RWPE1 (cell line): ENCODE measurements around the gene TBKBP1.

Source experiments
- CTCF ChIA-PET: fragments of 350-600 bp; sonication (Branson Sonifier 250); formaldehyde crosslinking; extraction: SDS; loops from one replicate; lab custom pipeline; 2021; lab: Yijun Ruan, JAX
- POLR2A ChIA-PET: fragments of 400-600 bp; formaldehyde crosslinking; extraction: SDS; loops from one replicate; lab custom pipeline; 2020; ENCODE audit warnings: antibody characterized with exemption; ENCODE audit not compliant: low non-redundant PET; lab: Yijun Ruan, JAX
- DNase-seq: peaks from one replicate; pipeline ENCODE4 v3.0.0; 2012; ENCODE audit warnings: low spot score
- H3K27ac ChIP-seq: fragments of 450-650 bp; 2 replicates; pipeline ENCODE4 v1.5.1; 2017
- TF ChIP-seq, protein P1 (sequence below): fragments of 450-650 bp; conservative IDR thresholded peaks from 2 replicates; pipeline ENCODE4 v1.5.1; 2017; ENCODE audit warnings: low read depth, mild to moderate bottlenecking

TBKBP1 gene

DNA sequence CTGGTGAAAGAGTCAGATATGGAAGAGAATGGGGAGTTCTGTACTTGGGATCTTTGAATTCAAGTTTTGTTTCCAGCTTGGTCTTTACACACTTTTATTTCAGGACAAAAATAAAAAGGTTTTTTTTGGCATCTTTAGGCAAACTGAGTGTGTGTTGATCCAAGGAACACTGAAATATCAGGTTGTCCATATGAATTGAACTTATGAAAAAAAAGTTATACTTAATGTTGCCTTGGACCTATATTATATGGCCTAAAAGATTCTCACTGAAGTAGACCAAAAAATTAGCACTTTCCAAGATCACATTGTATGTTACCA is 29.4 kb upstream of the TBKBP1 start:
- ChIA-PET CTCF (interaction anchor here (0.5 to 1.8 kb wide), 5 partner anchors 10 to 134 kb away, joined by 3 to 4 read pairs (median 3); no protein-coding TSS in a partner anchor), POLR2A (interaction anchor here (0.8 kb wide), 1 partner anchor 11 kb away, joined by 4 read pairs; no protein-coding TSS in a partner anchor)
- H3K27ac ChIP-seq: no peak overlapping the region
- no peak for DNase-seq
- TF ChIP-seq, protein P1, sequence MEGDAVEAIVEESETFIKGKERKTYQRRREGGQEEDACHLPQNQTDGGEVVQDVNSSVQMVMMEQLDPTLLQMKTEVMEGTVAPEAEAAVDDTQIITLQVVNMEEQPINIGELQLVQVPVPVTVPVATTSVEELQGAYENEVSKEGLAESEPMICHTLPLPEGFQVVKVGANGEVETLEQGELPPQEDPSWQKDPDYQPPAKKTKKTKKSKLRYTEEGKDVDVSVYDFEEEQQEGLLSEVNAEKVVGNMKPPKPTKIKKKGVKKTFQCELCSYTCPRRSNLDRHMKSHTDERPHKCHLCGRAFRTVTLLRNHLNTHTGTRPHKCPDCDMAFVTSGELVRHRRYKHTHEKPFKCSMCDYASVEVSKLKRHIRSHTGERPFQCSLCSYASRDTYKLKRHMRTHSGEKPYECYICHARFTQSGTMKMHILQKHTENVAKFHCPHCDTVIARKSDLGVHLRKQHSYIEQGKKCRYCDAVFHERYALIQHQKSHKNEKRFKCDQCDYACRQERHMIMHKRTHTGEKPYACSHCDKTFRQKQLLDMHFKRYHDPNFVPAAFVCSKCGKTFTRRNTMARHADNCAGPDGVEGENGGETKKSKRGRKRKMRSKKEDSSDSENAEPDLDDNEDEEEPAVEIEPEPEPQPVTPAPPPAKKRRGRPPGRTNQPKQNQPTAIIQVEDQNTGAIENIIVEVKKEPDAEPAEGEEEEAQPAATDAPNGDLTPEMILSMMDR: peak; percentile 63; the same call in 1 of the 2 replicates

DNA sequence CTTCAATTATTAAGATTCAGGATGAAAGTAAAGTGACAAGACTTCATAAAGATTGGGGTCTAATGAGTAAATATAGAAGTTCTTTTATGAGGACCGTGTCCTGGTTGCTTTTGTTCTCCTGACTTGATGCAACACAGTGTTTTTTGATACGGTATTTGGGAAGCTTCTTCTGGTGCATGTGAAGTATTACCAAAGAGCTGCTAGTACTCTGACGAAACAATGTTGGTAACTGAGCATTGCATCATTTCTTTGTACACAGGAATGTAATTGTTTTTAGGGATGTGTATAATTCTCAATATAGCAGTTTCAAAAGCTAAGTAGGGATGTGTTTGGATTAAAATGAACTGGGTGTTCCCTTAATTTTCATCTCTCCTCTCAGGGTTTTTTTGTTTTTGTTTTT is 28.3 kb upstream of the TBKBP1 start:
- TF ChIP-seq, protein P1: no peak
- DNase-seq: no peak
- ChIA-PET CTCF (interaction anchor here (1.4 to 1.8 kb wide), 2 partner anchors 9 to 15 kb away, joined by 4 read pairs; no protein-coding TSS in a partner anchor), POLR2A (no interaction called here)
- peak overlapping the region; percentile 44; the same call in 1 of the 2 replicates for H3K27ac ChIP-seq

DNA sequence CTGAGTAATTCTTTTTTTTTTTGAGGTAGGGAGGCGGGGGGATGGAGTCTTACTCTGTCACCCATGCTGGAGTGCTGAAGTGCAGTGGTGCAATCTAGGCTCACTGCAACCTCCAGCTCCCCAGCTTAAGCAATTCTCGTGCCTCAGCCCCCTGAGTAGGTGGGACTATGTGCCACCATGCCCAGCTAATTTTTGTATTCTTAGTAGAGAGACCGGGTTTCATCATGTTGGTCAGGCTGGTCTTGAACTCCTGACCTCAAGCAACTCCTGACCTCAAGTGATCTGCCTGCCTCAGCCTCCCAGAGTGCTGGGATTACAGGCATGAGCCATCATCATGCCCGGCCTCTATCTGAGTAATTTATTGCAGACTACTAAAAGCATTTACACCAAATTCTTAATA is 24.9 kb upstream of the TBKBP1 start:
- ChIA-PET CTCF (interaction anchor here (0.6 kb wide), 1 partner anchor 139 kb away, joined by 6 read pairs; no protein-coding TSS in a partner anchor), POLR2A (no interaction called here)
- no peak for DNase-seq
- TF ChIP-seq, protein P1: no peak
- H3K27ac ChIP-seq: no peak overlapping the region

DNA sequence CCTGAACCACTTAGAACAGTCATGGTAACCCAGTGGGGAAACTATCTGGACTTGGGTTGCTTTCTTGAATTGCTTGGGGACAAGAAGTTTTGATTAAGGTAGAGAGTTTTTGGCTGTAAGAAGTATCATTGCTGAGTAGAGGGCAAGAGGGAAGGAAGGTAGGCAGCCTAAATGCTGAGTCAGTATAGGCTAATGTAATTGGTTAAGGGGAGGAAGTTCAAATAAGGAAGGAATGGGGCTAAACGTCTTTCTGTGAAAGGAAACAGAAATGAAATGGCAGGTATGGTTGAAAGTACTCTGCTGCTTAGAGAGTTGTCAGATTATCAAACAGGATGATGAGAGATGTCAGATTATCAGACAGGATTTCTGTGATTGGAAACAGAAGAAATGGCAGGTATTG is 23.9 kb upstream of the TBKBP1 start:
- POLR2A ChIA-PET: no interaction called here

DNA sequence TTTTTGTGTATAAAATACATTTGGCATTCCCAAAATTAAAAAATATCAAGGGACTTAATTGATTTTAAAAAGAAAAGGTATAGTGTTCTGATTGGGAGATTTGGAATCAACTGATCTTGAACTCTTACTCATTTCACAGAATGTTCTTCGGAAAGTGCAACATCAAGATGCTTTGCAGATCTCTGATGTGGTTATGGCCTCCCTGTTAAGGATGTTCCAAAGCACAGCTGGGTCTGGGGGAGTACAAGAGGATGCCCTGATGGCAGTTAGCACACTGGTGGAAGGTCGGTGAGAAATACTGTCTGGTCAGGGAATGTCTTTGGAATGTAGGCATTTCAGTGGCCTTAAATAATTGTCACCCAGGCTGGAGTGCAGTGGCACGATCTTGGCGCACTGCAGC is 19.5 kb upstream of the TBKBP1 start:
- DNase-seq: no peak
- no peak overlapping the region for H3K27ac ChIP-seq
- TF ChIP-seq, protein P1: no peak
- ChIA-PET CTCF (interaction anchor here (1.5 kb wide), 1 partner anchor 9 kb away, joined by 4 read pairs; no protein-coding TSS in a partner anchor), POLR2A (no interaction called here)

More for the DNA sequence above, 23.9 kb upstream of the TBKBP1 start:
- CTCF ChIA-PET: interaction anchor here (0.7 kb wide), 1 partner anchor 151 kb away, joined by 4 read pairs; no protein-coding TSS in a partner anchor
- TF ChIP-seq, protein P1: no peak
- no peak for DNase-seq
- H3K27ac ChIP-seq: no peak overlapping the region

DNA sequence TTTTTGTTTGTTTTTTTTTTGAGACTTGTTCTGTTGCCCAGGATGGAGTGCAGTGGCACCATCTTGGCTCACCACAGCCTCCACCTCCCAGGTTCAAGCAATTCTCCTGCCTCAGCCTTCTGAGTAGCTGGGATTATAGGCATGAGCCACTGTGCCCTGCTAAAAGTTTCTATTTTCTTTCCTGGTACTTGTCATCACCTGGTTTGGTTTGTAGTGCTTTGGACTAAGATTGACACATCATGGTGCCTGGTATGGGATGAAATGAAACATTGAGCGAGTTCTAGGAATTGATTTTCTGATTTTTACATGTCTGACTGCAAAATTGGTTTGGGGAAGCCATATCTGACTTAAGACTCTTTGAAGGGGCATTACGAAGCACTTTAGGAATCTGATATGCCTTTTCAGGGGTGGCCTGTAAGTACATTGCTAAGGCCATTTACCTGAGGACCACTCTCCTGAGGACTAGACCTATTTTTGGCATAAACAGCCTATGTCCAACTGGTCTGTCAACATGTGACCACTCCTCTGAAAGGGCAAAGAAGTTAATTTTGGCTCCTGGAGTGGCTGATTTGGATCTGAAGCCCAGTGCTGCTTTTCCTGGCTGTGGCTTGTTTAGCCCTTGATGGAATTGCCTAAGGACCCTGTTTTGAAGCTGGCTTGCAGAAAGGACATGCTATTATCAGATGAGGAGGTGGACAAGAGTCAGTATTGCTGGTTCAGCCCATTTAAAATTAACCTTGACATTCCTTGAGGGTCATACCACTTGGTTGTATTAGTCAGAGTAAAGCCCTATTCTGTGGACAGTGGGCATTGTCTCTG is 18.4 kb upstream of the TBKBP1 start:
- DNase-seq: no peak
- TF ChIP-seq, protein P1: no peak
- CTCF ChIA-PET: interaction anchor here (0.6 to 1.5 kb wide), 2 partner anchors 11 to 21 kb away, joined by 4 to 7 read pairs; no protein-coding TSS in a partner anchor
- POLR2A ChIA-PET: no interaction called here
- H3K27ac ChIP-seq: no peak overlapping the region
